Measurements from ENCODE around the gene LRPPRC.

The LRPPRC gene

GRCh38 chr2:44001716-44002115 lies 5.9 kb upstream of the LRPPRC start:
- H3K27me3 ChIP-seq (ENCODE audit: insufficient read depth, poor library complexity, severe bottlenecking) = no peaks in the 10 kb centered on the region
- DNase-seq (ENCODE audit: low read depth in 1 of 2, low spot score in 1 of 2) = no peak
- H3K4me3 ChIP-seq (replicated peaks; ENCODE audit: insufficient read depth, low read length) = no peak overlapping the region
- TF ChIP-seq SPI1 (IDR thresholded peaks at IDR 0.05; ENCODE audit: borderline replicate concordance, low read depth) = no peak
- H3K27ac ChIP-seq (replicated peaks) = no peak overlapping the region

GRCh38 chr2:43998263-43998662 lies 2.5 kb upstream of the LRPPRC start:
- H3K27ac ChIP-seq (replicated peaks) = no peak overlapping the region
- TF ChIP-seq CTCF (IDR thresholded peaks at IDR 0.05; ENCODE audit: insufficient read depth, low read length) (no peak), REST (IDR thresholded peaks at IDR 0.05; ENCODE audit: insufficient replicate concordance, low read depth) (no peak), GABPA (IDR thresholded peaks at IDR 0.05; ENCODE audit: low read depth) (no peak), SPI1 (IDR thresholded peaks at IDR 0.05; ENCODE audit: borderline replicate concordance, low read depth) (no peak), POLR2AphosphoS5 (IDR thresholded peaks at IDR 0.05; ENCODE audit: low read depth) (no peak)
- H3K4me3 ChIP-seq (replicated peaks; ENCODE audit: insufficient read depth, low read length) = no peak overlapping the region
- DNase-seq (ENCODE audit: low read depth in 1 of 2, low spot score in 1 of 2) = no peak
- no peaks in the 10 kb centered on the region for H3K27me3 ChIP-seq (ENCODE audit: insufficient read depth, poor library complexity, severe bottlenecking)

- no peak overlapping the region for H3K4me3 ChIP-seq (replicated peaks; ENCODE audit: insufficient read depth, low read length)
- H3K27me3 ChIP-seq (ENCODE audit: insufficient read depth, poor library complexity, severe bottlenecking) = no peaks in the 10 kb centered on the region
- TF ChIP-seq SPI1 (IDR thresholded peaks at IDR 0.05; ENCODE audit: borderline replicate concordance, low read depth) = no peak
- TF ChIP-seq REST (IDR thresholded peaks at IDR 0.05; ENCODE audit: insufficient replicate concordance, low read depth) = no peak
- no peak for TF ChIP-seq POLR2AphosphoS5 (IDR thresholded peaks at IDR 0.05; ENCODE audit: low read depth)
- DNase-seq (ENCODE audit: low read depth in 1 of 2, low spot score in 1 of 2) = no peak
- H3K27ac ChIP-seq (replicated peaks) = no peak overlapping the region
Measured at GRCh38 chr2:43993437-43993836, 2.4 kb downstream of the LRPPRC start.

- H3K27ac ChIP-seq (replicated peaks) = no peak overlapping the region
- no peak for DNase-seq (ENCODE audit: low read depth in 1 of 2, low spot score in 1 of 2)
- H3K27me3 ChIP-seq (ENCODE audit: insufficient read depth, poor library complexity, severe bottlenecking) = no peaks in the 10 kb centered on the region
- TF ChIP-seq GABPA (IDR thresholded peaks at IDR 0.05; ENCODE audit: low read depth) = no peak
- no peak overlapping the region for H3K4me3 ChIP-seq (replicated peaks; ENCODE audit: insufficient read depth, low read length)
Measured at GRCh38 chr2:43989545-43989944, 6.2 kb downstream of the LRPPRC start.

GRCh38 chr2:43986600-43986999 lies 9.2 kb downstream of the LRPPRC start:
- TF ChIP-seq CTCF (IDR thresholded peaks at IDR 0.05; ENCODE audit: insufficient read depth, low read length) = no peak
- TF ChIP-seq POLR2AphosphoS5 (IDR thresholded peaks at IDR 0.05; ENCODE audit: low read depth) = no peak
- TF ChIP-seq SPI1 (IDR thresholded peaks at IDR 0.05; ENCODE audit: borderline replicate concordance, low read depth) = no peak
- no peak for TF ChIP-seq GABPA (IDR thresholded peaks at IDR 0.05; ENCODE audit: low read depth)
- TF ChIP-seq REST (IDR thresholded peaks at IDR 0.05; ENCODE audit: insufficient replicate concordance, low read depth) = no peak
- Histone ChIP-seq H3K4me3 (replicated peaks; ENCODE audit: insufficient read depth, low read length) (no peak overlapping the region), H3K27me3 (ENCODE audit: insufficient read depth, poor library complexity, severe bottlenecking) (no peaks in the 10 kb centered on the region), H3K27ac (replicated peaks) (no peak overlapping the region)
- no peak for DNase-seq (ENCODE audit: low read depth in 1 of 2, low spot score in 1 of 2)
